Measurements from ENCODE around the gene GOLGA6L25. TPM values are rescaled to one million over a fixed set of nuclear protein-coding genes. Genes with fewer than 3 reads are reported as not detected.
"Not testable (repeated sequence)": the region's sequence is repeated elsewhere in the genome, so short reads cannot be mapped to it uniquely, and the experiment has no call there.

The GOLGA6L25 gene
- total and polyA plus RNA-seq, 10 donors = not detected

DNA sequence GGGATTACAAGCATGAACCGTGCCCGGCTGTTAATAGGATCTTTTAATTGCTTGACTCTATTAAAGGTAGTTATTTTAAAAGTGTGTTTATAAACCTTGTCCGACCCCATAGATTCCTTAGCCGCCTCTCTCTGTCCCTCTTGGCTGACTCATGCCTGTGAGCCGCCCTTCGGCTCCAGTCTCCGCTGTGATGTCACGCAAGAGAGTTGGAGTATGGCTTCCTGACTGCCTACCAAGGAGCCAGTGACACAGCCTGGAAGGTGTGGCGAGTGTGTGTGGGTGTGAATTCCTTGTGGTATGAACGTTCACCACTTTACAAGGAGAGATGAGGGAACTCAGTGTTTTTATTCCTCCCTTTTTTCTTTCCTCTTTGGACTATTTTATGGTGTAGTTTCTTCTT lies 44.1 kb downstream of the GOLGA6L25 start:
- H3K9me3 ChIP-seq; DNase-seq; H3K4me3 ChIP-seq; H3K4me1 ChIP-seq; intact Hi-C loops (cut with DNase I; ENCODE audit: low total_unique reads); H3K27me3 ChIP-seq (replicated peaks in 1 of 7); H3K27ac ChIP-seq: not testable (repeated sequence)
- no CpG with 5 or more reads among the region's 10 CpGs for WGBS, 5 donors
- peaks cover 0 to 18% (median 0%) of the 10 kb centered on the region in 6 donors for H3K36me3 ChIP-seq

GRCh38 chr15:28598209-28598608 lies 44.8 kb downstream of the GOLGA6L25 start:
- DNase-seq; H3K4me3 ChIP-seq; H3K27ac ChIP-seq; intact Hi-C loops (cut with DNase I; ENCODE audit: low total_unique reads); H3K4me1 ChIP-seq; H3K9me3 ChIP-seq; H3K27me3 ChIP-seq (replicated peaks in 1 of 7): not testable (repeated sequence)
- WGBS, 5 donors = 86 to 97% (median 94%) methylated on average over 5 of the region's 8 CpGs
- H3K36me3 ChIP-seq = peaks cover 0 to 18% (median 0%) of the 10 kb centered on the region in 6 donors

GRCh38 chr15:28602152-28602551 lies 48.8 kb downstream of the GOLGA6L25 start:
- DNase-seq; H3K4me1 ChIP-seq; H3K4me3 ChIP-seq; H3K27me3 ChIP-seq (replicated peaks in 1 of 7); H3K9me3 ChIP-seq; intact Hi-C loops (cut with DNase I; ENCODE audit: low total_unique reads); H3K27ac ChIP-seq: not testable (repeated sequence)
- H3K36me3 ChIP-seq = peaks cover 0 to 18% (median 0%) of the 10 kb centered on the region in 6 donors
- WGBS, 5 donors = 95 to 100% (median 97%) methylated on average over 2 to 6 of the region's 9 CpGs

Small RNA genes within 50 kb of the gene (small RNA-seq; reads per million reads assigned to genes)
- gene AC138749.2 = 0 reads per million in 4 donors
- 0 reads per million in 4 donors for gene RF00017

Other genes with a start within 250 kb of the GOLGA6L25 start
- gene HERC2, start 231.4 kb upstream of the GOLGA6L25 start, total RNA-seq = 10 to 100 TPM; 48.8 to 79.8 (median 66.5) TPM
- 10 to 100 TPM; 16.1 to 26.0 (median 24.1) TPM for gene HERC2, start 231.4 kb upstream of the GOLGA6L25 start, polyA plus RNA-seq
- gene GOLGA6L24, start 195.5 kb upstream of the GOLGA6L25 start, total RNA-seq = not detected
- not detected for gene GOLGA6L24, start 195.5 kb upstream of the GOLGA6L25 start, polyA plus RNA-seq
- not detected for gene GOLGA8F, start 174.9 kb upstream of the GOLGA6L25 start, total RNA-seq
- not detected for gene GOLGA8F, start 174.9 kb upstream of the GOLGA6L25 start, polyA plus RNA-seq
- gene GOLGA8G, start 20.6 kb upstream of the GOLGA6L25 start, total RNA-seq = not detected
- gene GOLGA8G, start 20.6 kb upstream of the GOLGA6L25 start, polyA plus RNA-seq = under 1 TPM in 1 of 3 donors, not detected in 2; 0.02 TPM
- 1 to 10 TPM in 6 of 7 donors, not detected in 1; 1.8 to 3.7 (median 2.4) TPM for gene GOLGA8M, start 158.9 kb downstream of the GOLGA6L25 start, total RNA-seq
- under 1 TPM in 1 of 3 donors, not detected in 2; 0.74 TPM for gene GOLGA8M, start 158.9 kb downstream of the GOLGA6L25 start, polyA plus RNA-seq